Parathyroid adenoma (tissue), 2 donors: ENCODE measurements around the gene STN1.
A peak's percentile ranks its signal among the peaks of the same experiment; 100 is the strongest.

Experiments used
- H2AFZ ChIP-seq: fragments of 300-600 bp; sonication (generic); one replicate; pipeline ENCODE4 v1.7.0; 2017; ENCODE audit warnings: antibody characterized with exemption, mild to moderate bottlenecking
- H3K27ac ChIP-seq: fragments of 300-600 bp; sonication (generic); one replicate; pipeline ENCODE4 v1.7.0; 2017
- H3K27me3 ChIP-seq: fragments of 300-600 bp; sonication (generic); one replicate; pipeline ENCODE4 v1.7.0; 2017; ENCODE audit warnings: low read length; ENCODE audit not compliant: control insufficient read depth, insufficient read depth
- H3K36me3 ChIP-seq: fragments of 300-600 bp; sonication (generic); one replicate; pipeline ENCODE4 v1.7.0; 2017; ENCODE audit warnings: low read length; ENCODE audit not compliant: control insufficient read depth, insufficient read depth
- H3K4me1 ChIP-seq: fragments of 300-600 bp; sonication (generic); one replicate; pipeline ENCODE4 v1.7.0; 2017; ENCODE audit warnings: control low read depth
- H3K4me2 ChIP-seq: fragments of 300-600 bp; sonication (generic); one replicate; pipeline ENCODE4 v1.7.0; 2017; ENCODE audit warnings: low read length
- H3K4me3 ChIP-seq: fragments of 300-600 bp; sonication (generic); one replicate; pipeline ENCODE4 v1.7.0; 2017; ENCODE audit warnings: low read depth, low read length
- H3K79me2 ChIP-seq: fragments of 300-600 bp; sonication (generic); one replicate; pipeline ENCODE4 v1.7.0; 2017; ENCODE audit warnings: control low read depth
- H3K9ac ChIP-seq: fragments of 300-600 bp; sonication (generic); one replicate; pipeline ENCODE4 v1.7.0; 2017; ENCODE audit warnings: mild to moderate bottlenecking
- H3K9me3 ChIP-seq: fragments of 300-600 bp; sonication (generic); one replicate; pipeline ENCODE4 v1.7.0; 2017; ENCODE audit warnings: low read length; ENCODE audit not compliant: control insufficient read depth
- CTCF ChIP-seq: fragments of 300-600 bp; sonication (generic); IDR thresholded peaks from one replicate; pipeline ENCODE4 v1.7.0; 2017; ENCODE audit warnings: antibody characterized with exemption, mild to moderate bottlenecking
- donor health status: primary hyperparathyroidism.

The STN1 gene

GRCh38 chr10:103888113-103888841 lies 29.7 kb downstream of the STN1 start:
- no peaks in the 10 kb centered on the region for H3K27me3 ChIP-seq
- peaks cover 4% of the 10 kb centered on the region for H3K4me1 ChIP-seq
- no peak overlapping the region for H3K4me2 ChIP-seq
- H3K79me2 ChIP-seq, result no peaks in the 10 kb centered on the region
- no peak overlapping the region for H3K9ac ChIP-seq
- H2AFZ ChIP-seq, result no peak overlapping the region
- TF ChIP-seq CTCF, result peak; percentile 90
- no peaks in the 10 kb centered on the region for H3K9me3 ChIP-seq
- H3K4me3 ChIP-seq, result no peak overlapping the region
- H3K27ac ChIP-seq, result no peak overlapping the region
- no peaks in the 10 kb centered on the region for H3K36me3 ChIP-seq

DNA sequence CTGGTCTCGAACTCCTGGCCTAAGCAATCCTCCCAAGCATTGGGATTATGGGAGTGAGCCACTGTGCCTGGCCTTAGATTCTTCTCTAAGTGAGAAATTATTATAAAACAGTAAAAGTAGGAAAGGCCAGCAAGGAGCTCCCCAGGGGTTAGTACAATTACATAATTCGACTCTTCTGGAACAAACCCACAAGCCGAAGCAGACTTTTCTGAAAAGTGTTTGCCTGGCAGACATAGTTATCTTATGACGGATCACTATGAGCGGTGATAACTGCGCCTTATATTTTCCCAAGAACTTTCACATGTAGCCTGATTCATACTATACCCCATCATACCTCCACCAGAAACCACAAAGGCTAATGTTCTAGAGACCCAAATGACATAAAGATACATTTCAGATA lies 32.4 kb downstream of the STN1 start:
- TF ChIP-seq CTCF, result no peak
- Histone ChIP-seq H3K27me3 (no peaks in the 10 kb centered on the region), H3K36me3 (no peaks in the 10 kb centered on the region), H3K27ac (no peak overlapping the region), H2AFZ (no peak overlapping the region), H3K4me3 (no peak overlapping the region), H3K79me2 (no peaks in the 10 kb centered on the region), H3K4me2 (no peak overlapping the region), H3K9me3 (no peaks in the 10 kb centered on the region), H3K4me1 (no peaks in the 10 kb centered on the region), H3K9ac (no peak overlapping the region)

DNA sequence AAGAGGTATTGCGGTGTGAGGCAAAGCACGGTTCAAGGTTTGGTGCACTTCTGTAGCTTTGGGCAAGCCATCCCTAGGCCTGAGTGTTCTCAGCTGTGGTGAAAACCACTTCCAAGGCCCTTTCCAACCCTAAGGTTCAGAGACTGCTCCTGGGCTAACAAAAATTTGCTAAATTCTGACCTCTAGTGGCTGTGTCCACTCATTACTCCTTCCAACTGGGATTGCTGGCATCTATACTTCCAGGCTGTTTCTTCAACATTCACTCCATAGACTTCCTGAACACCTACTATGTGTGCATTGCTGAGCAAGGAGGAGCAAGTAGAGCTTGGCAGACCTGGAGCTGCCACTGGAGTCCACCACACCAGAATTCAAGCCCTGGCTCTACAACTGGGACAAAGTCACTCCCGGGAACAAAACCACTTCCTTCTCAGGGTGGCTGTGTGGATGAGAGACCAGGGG lies 33.3 kb downstream of the STN1 start:
- no peak overlapping the region for H3K4me2 ChIP-seq
- no peak overlapping the region for H3K9ac ChIP-seq
- H3K9me3 ChIP-seq, result no peaks in the 10 kb centered on the region
- TF ChIP-seq CTCF, result peak; percentile 71
- no peak overlapping the region for H3K4me3 ChIP-seq
- H2AFZ ChIP-seq, result no peak overlapping the region
- no peaks in the 10 kb centered on the region for H3K79me2 ChIP-seq
- H3K4me1 ChIP-seq, result no peaks in the 10 kb centered on the region
- H3K27me3 ChIP-seq, result no peaks in the 10 kb centered on the region
- no peak overlapping the region for H3K27ac ChIP-seq
- H3K36me3 ChIP-seq, result no peaks in the 10 kb centered on the region

DNA sequence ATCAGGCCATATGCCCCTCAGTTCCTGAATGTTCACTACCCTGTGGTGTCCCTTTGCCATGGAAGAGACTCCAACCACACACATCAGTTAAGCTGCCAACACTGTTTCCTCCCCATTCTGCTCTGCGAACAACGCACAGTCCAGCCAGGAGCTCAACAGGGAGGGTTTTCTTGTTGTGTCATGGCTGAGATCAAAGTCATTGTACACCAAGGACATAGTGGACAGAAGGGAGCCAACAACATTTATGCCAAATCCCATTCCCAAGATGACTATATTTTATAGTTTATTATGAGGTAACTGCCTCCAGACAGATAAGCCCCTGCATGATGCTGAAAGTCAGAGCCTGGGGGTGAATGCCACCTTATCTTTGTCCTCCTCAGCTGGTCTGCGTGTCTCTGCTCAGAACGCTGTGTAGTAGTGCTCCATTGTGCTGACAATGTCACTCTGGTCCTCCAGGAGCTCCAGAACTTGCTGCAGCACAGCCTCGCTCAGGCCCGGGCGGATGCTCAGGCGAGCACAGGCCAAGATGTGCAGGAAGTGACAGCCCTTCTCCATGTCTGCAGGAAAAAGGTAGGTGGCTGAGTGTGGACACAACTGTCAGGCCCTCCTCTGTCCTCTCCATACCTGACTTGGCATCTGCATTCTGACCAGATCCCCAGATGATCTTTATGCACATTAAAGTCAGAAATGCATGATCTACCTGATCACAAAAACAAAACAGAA lies 35.5 kb downstream of the STN1 start:
- Histone ChIP-seq H2AFZ (no peak overlapping the region), H3K27me3 (no peaks in the 10 kb centered on the region), H3K4me2 (no peak overlapping the region), H3K27ac (no peak overlapping the region), H3K9me3 (no peaks in the 10 kb centered on the region), H3K4me3 (no peak overlapping the region), H3K79me2 (no peaks in the 10 kb centered on the region), H3K9ac (no peak overlapping the region), H3K36me3 (no peaks in the 10 kb centered on the region), H3K4me1 (peaks cover 7% of the 10 kb centered on the region)
- TF ChIP-seq CTCF, result no peak
